SK-N-SH (cell line): Measurements from ENCODE around the gene PLXNA4.
A peak's percentile ranks its signal among the peaks of the same experiment; 100 is the strongest.

Source experiments
- EZH2phosphoT487 ChIP-seq: fragments of 200-600 bp; sonication (generic); IDR thresholded peaks from 2 replicates; pipeline ENCODE4 v1.6.1; 2017; ENCODE audit warnings: low read depth, mixed run types, mild to moderate bottlenecking, antibody characterized with exemption, moderate library complexity, borderline replicate concordance
- GABPA ChIP-seq: IDR thresholded peaks from 2 replicates; pipeline ENCODE4 v1.4.0; 2012; ENCODE audit warnings: low read depth, mild to moderate bottlenecking
- MEF2A ChIP-seq: IDR thresholded peaks from 2 replicates; pipeline ENCODE4 v1.4.0; 2012; ENCODE audit warnings: low read depth, borderline replicate concordance
- MXI1 ChIP-seq: IDR thresholded peaks from 2 replicates; pipeline ENCODE4 v1.6.1; 2012; ENCODE audit warnings: mild to moderate bottlenecking, low read depth, low read length, improper control_type of control experiment
- POLR2AphosphoS5 ChIP-seq: IDR thresholded peaks from 2 replicates; pipeline ENCODE4 v1.6.1; 2012; ENCODE audit warnings: low read depth, low read length
- RAD21 ChIP-seq: IDR thresholded peaks from 2 replicates; pipeline ENCODE4 v1.6.1; 2012; ENCODE audit warnings: mild to moderate bottlenecking, low read length
- SIN3A ChIP-seq: IDR thresholded peaks from 2 replicates; pipeline ENCODE4 v1.6.1; 2012; ENCODE audit warnings: low read depth, mild to moderate bottlenecking, low read length, moderate library complexity, borderline replicate concordance
- SMC3 ChIP-seq: IDR thresholded peaks from 2 replicates; pipeline ENCODE4 v1.6.1; 2012; ENCODE audit warnings: low read depth, low read length, improper control_type of control experiment
- TAF1 ChIP-seq: IDR thresholded peaks from 2 replicates; pipeline ENCODE4 v1.6.1; 2012; ENCODE audit warnings: low read depth, mild to moderate bottlenecking, low read length, moderate library complexity, borderline replicate concordance
- TCF12 ChIP-seq: IDR thresholded peaks from 2 replicates; pipeline ENCODE4 v1.4.0; 2012
- YY1 ChIP-seq: IDR thresholded peaks from 2 replicates; pipeline ENCODE4 v1.4.0; 2012; ENCODE audit warnings: low read depth, mild to moderate bottlenecking
- TF ChIP-seq, protein P1 (sequence below): fragments of 200-600 bp; sonication (generic); IDR thresholded peaks from 2 replicates; pipeline ENCODE4 v1.6.1; 2017; ENCODE audit warnings: antibody characterized with exemption, mild to moderate bottlenecking, moderate library complexity
- TF ChIP-seq, protein P2 (sequence below): IDR thresholded peaks from 2 replicates; pipeline ENCODE4 v1.4.0; 2012; ENCODE audit warnings: low read depth, borderline replicate concordance
- TF ChIP-seq, protein P3 (sequence below): IDR thresholded peaks from 2 replicates; pipeline ENCODE4 v1.4.0; 2012; ENCODE audit warnings: low read depth

DNA sequence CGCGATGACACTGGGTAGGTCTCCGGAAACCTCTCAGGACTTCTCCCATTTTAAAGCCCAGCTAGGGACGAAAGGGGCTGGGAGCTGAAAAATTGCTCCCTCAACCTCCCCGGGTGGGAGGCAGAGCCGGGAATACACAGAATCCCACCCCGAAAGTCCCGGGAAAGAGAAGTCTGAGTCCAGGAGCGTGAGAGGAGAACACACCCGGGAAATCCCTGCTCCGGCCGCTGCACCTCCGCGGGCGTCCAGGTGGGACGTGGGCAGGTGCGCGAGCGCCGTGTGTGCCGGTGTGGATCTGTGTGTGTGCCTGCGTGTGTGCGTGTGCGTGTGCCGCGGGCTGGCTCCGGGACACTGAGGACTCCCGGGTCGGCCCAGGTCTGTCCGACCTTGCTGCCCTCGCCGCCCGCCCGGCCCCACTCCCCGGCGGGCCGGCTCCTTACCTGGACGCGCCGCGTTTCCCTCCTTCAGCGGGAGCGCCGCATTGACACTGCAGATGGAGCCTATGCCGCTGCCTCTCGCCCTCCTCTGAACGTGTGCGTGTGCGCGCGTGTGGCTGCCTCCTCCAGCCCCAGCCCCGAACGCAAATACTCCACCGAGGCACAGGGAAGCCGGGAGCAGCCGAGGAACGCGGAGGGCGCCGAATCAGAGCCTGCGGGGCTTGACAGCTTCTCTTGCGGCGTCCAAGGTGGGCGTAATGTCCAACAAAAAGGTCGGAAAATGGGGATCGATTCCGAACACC is at the start of gene PLXNA4:
- TF ChIP-seq, protein P1, sequence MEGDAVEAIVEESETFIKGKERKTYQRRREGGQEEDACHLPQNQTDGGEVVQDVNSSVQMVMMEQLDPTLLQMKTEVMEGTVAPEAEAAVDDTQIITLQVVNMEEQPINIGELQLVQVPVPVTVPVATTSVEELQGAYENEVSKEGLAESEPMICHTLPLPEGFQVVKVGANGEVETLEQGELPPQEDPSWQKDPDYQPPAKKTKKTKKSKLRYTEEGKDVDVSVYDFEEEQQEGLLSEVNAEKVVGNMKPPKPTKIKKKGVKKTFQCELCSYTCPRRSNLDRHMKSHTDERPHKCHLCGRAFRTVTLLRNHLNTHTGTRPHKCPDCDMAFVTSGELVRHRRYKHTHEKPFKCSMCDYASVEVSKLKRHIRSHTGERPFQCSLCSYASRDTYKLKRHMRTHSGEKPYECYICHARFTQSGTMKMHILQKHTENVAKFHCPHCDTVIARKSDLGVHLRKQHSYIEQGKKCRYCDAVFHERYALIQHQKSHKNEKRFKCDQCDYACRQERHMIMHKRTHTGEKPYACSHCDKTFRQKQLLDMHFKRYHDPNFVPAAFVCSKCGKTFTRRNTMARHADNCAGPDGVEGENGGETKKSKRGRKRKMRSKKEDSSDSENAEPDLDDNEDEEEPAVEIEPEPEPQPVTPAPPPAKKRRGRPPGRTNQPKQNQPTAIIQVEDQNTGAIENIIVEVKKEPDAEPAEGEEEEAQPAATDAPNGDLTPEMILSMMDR: 0 out of 2 replicates have a peak, but pooled peaks have one; percentile 13
- no peak for TF ChIP-seq SMC3
- no peak for TF ChIP-seq YY1
- TF ChIP-seq MXI1: no peak
- TF ChIP-seq TAF1: no peak
- no peak for TF ChIP-seq POLR2AphosphoS5
- no peak for TF ChIP-seq RAD21
- TF ChIP-seq EZH2phosphoT487: 0 out of 2 replicates have a peak, but pooled peaks have one; percentile 52
- no peak for TF ChIP-seq SIN3A
- no peak for TF ChIP-seq GABPA
- TF ChIP-seq, protein P2, sequence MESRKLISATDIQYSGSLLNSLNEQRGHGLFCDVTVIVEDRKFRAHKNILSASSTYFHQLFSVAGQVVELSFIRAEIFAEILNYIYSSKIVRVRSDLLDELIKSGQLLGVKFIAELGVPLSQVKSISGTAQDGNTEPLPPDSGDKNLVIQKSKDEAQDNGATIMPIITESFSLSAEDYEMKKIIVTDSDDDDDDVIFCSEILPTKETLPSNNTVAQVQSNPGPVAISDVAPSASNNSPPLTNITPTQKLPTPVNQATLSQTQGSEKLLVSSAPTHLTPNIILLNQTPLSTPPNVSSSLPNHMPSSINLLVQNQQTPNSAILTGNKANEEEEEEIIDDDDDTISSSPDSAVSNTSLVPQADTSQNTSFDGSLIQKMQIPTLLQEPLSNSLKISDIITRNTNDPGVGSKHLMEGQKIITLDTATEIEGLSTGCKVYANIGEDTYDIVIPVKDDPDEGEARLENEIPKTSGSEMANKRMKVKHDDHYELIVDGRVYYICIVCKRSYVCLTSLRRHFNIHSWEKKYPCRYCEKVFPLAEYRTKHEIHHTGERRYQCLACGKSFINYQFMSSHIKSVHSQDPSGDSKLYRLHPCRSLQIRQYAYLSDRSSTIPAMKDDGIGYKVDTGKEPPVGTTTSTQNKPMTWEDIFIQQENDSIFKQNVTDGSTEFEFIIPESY: no peak
- no peak for TF ChIP-seq TCF12
- TF ChIP-seq MEF2A: no peak
- TF ChIP-seq, protein P3, sequence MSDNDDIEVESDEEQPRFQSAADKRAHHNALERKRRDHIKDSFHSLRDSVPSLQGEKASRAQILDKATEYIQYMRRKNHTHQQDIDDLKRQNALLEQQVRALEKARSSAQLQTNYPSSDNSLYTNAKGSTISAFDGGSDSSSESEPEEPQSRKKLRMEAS: no peak
